Measurements from ENCODE around the gene MRPS23. TPM values are rescaled to one million over a fixed set of nuclear protein-coding genes. Genes with fewer than 3 reads are reported as not detected.

Gene MRPS23
- total and polyA plus RNA-seq, 2 of the 13 experiments (the other 11 are each of a cell fraction or from before 2014, with no cell fraction given): 63.2 to 181 TPM

DNA sequence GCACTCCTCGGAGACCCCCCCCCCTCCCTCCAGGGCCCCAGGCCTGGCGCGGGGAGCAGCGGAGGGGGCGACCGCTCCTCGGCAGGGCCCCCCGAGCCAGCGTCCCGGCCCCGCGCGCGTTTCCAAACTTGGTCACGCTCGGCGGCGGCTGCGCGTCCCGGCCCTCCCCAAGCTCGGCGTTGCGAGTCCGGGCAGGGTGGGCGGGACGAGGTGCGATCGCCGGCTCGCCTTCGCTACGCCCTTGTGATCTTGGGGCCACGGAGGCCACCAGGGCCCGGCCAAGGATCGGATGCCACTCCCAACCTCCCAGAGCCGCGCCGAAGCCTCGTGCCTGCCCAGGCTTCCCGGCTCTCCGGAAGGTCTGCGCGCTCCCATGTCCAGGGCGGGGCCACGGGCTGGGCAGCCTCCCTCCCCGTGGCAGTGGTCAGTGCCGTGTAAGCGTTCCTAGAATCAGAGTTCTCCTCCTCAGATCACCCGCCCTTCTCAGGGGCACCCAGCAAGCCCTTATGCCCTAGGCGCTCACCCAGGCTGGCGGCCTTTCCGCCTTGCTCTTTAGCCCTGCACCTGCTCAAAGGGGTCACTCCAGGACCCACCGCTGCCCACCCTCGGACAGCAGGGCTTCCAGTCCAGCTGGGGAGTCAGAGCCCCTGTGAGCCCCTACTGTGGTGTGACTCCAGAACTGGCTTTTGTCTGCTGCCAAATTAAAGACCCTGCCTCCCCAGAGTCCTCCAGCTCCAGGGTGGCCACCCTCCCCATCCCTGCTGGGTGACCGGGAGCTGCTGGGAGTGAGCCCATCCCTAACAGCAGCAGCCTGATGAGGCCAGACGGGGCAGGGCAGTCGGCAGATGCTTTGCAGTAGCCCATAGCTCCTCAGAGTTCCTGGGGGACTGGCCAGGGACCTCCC is 12.2 kb upstream of the MRPS23 start (continued):
- TF ChIP-seq, protein P1, sequence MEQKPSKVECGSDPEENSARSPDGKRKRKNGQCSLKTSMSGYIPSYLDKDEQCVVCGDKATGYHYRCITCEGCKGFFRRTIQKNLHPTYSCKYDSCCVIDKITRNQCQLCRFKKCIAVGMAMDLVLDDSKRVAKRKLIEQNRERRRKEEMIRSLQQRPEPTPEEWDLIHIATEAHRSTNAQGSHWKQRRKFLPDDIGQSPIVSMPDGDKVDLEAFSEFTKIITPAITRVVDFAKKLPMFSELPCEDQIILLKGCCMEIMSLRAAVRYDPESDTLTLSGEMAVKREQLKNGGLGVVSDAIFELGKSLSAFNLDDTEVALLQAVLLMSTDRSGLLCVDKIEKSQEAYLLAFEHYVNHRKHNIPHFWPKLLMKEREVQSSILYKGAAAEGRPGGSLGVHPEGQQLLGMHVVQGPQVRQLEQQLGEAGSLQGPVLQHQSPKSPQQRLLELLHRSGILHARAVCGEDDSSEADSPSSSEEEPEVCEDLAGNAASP (CRISPR knock-in tag; IDR thresholded peaks at IDR 0.05; ENCODE audit: borderline replicate concordance): peak; percentile 70
- no peak for TF ChIP-seq IRX3 (CRISPR knock-in tag; IDR thresholded peaks at IDR 0.05; ENCODE audit: borderline replicate concordance, low read depth)
- TF ChIP-seq ZNF678 (CRISPR knock-in tag; IDR thresholded peaks at IDR 0.05): peak; percentile 90
- 0 out of 2 replicates have a peak, but pooled peaks have one; percentile 28 for TF ChIP-seq ZNF746 (CRISPR knock-in tag; IDR thresholded peaks at IDR 0.05)
- no peak for TF ChIP-seq ZNF432 (CRISPR knock-in tag; IDR thresholded peaks at IDR 0.05; ENCODE audit: borderline replicate concordance)
- TF ChIP-seq, protein P2, sequence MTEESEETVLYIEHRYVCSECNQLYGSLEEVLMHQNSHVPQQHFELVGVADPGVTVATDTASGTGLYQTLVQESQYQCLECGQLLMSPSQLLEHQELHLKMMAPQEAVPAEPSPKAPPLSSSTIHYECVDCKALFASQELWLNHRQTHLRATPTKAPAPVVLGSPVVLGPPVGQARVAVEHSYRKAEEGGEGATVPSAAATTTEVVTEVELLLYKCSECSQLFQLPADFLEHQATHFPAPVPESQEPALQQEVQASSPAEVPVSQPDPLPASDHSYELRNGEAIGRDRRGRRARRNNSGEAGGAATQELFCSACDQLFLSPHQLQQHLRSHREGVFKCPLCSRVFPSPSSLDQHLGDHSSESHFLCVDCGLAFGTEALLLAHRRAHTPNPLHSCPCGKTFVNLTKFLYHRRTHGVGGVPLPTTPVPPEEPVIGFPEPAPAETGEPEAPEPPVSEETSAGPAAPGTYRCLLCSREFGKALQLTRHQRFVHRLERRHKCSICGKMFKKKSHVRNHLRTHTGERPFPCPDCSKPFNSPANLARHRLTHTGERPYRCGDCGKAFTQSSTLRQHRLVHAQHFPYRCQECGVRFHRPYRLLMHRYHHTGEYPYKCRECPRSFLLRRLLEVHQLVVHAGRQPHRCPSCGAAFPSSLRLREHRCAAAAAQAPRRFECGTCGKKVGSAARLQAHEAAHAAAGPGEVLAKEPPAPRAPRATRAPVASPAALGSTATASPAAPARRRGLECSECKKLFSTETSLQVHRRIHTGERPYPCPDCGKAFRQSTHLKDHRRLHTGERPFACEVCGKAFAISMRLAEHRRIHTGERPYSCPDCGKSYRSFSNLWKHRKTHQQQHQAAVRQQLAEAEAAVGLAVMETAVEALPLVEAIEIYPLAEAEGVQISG (CRISPR knock-in tag; IDR thresholded peaks at IDR 0.05): peak; percentile 74
- TF ChIP-seq PHB2 (IDR thresholded peaks at IDR 0.05; ENCODE audit: partially characterized antibody): no peak
- peak; percentile 57; the same call in 1 of the 2 replicates for TF ChIP-seq ZNF12 (CRISPR knock-in tag; IDR thresholded peaks at IDR 0.05)
- TF ChIP-seq ZNF121 (CRISPR knock-in tag; IDR thresholded peaks at IDR 0.05): peak; percentile 83
- no peak; the same call in 1 of the 2 replicates for TF ChIP-seq NFATC3 (CRISPR knock-in tag; IDR thresholded peaks at IDR 0.05)
- peak; percentile 23; the same call in 1 of the 2 replicates for TF ChIP-seq CEBPG (CRISPR knock-in tag; IDR thresholded peaks at IDR 0.05)
- no peak for TF ChIP-seq LCORL (IDR thresholded peaks at IDR 0.05)
- TF ChIP-seq LCORL (CRISPR knock-in tag; IDR thresholded peaks at IDR 0.05): no peak; the same call in 1 of the 2 replicates
- 0 out of 2 replicates have a peak, but pooled peaks have one; percentile 30 for TF ChIP-seq KLF11 (CRISPR knock-in tag; IDR thresholded peaks at IDR 0.05)
- peak; percentile 53; the same call in 1 of the 2 replicates for TF ChIP-seq PHF21A (CRISPR knock-in tag; IDR thresholded peaks at IDR 0.05)
- peak; percentile 71 for TF ChIP-seq YY1 (IDR thresholded peaks at IDR 0.05; ENCODE audit: insufficient read depth, insufficient replicate concordance, low read depth, low read length)
- TF ChIP-seq, protein P3, sequence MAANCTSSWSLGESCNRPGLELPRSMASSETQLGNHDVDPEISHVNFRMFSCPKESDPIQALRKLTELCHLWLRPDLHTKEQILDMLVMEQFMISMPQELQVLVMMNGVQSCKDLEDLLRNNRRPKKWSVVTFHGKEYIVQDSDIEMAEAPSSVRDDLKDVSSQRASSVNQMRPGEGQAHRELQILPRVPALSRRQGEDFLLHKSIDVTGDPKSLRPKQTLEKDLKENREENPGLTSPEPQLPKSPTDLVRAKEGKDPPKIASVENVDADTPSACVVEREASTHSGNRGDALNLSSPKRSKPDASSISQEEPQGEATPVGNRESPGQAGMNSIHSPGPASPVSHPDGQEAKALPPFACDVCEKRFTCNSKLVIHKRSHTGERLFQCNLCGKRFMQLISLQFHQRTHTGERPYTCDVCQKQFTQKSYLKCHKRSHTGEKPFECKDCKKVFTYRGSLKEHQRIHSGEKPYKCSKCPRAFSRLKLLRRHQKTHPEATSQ (CRISPR knock-in tag; IDR thresholded peaks at IDR 0.05; ENCODE audit: borderline replicate concordance): no peak
- no peak; the same call in none of the 2 replicates for TF ChIP-seq SRY (CRISPR knock-in tag; IDR thresholded peaks at IDR 0.05)
- no peak; the same call in 1 of the 2 replicates for TF ChIP-seq RFX5 (IDR thresholded peaks at IDR 0.05; ENCODE audit: low read depth, low read length)
- peak; percentile 80; the same call in 1 of the 2 replicates for TF ChIP-seq ZNF101 (CRISPR knock-in tag; IDR thresholded peaks at IDR 0.05; ENCODE audit: borderline replicate concordance, low read depth)
- peak; percentile 9; the same call in 1 of the 2 replicates for TF ChIP-seq RAD21 (CRISPR knock-in tag; IDR thresholded peaks at IDR 0.05)
- TF ChIP-seq ZNF652 (CRISPR knock-in tag; IDR thresholded peaks at IDR 0.05; ENCODE audit: borderline replicate concordance, low read depth): peak; percentile 20; the same call in 1 of the 2 replicates
- TF ChIP-seq MYNN (CRISPR knock-in tag; IDR thresholded peaks at IDR 0.05; ENCODE audit: low read depth): no peak
- TF ChIP-seq ZNF263 (CRISPR knock-in tag; IDR thresholded peaks at IDR 0.05): peak; percentile 82
- TF ChIP-seq TBL1XR1 (IDR thresholded peaks at IDR 0.05; ENCODE audit: borderline replicate concordance, low read length, partially characterized antibody): peak; percentile 46

Measured in HepG2 (cell line).